HG03521 (cell line): ENCODE measurements around the gene KCTD18.

Source experiments
- ATAC-seq: cut with Tn5 transposase; IDR thresholded peaks from one replicate; pipeline ENCODE4 v1.9.1; 2021; ENCODE audit warnings: mild to moderate bottlenecking, moderate library complexity; ENCODE audit not compliant: unreplicated experiment

Gene KCTD18

GRCh38 chr2:200509612-200510433 lies at the start of gene KCTD18:
Gene KCTD18 (minus strand): TSS chr2:200510068. CDS start chr2:200507016, 3,052 bp downstream.
- ATAC-seq, result peak; percentile 99

DNA sequence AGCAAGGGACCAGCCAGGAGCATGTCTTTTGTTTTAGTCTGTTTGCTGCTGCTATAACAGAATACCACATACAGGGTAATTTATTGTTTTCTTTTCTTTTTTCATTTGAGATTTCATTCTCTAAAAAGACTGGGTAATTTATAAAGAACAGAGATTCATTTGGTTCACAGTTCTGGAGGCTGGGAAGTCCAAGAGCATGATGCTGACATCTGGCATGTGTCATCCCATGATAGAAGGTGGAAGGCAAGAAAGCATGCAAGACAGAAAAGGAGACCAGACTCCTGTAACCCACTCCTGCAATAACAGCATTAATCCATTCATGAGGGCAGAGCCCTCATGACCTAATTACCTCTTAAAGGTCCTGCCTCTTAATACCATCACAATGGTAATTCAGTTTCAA lies 30.9 kb upstream of the KCTD18 start:
- no peak for ATAC-seq

DNA sequence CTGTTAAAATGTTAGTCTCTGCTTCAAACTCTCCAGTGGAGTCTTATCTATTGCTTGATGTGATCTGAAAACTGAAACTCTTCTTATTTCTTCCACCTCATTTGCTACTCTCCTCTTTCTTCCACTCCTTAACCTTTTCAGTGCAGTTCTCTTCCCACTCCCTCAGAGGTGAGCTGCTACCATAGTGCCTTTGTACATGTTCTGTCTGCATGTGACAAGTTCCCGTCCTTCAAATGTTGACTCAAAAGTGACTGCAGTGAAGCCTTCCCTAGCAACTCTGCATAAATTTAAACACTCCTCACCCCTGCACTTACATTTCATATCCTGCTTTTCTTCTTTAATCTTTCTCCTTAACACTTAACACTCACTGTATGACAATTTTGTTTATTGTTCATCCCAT lies 28.3 kb upstream of the KCTD18 start:
- no peak for ATAC-seq

GRCh38 chr2:200534572-200534971 lies 24.7 kb upstream of the KCTD18 start:
- ATAC-seq, result no peak

DNA sequence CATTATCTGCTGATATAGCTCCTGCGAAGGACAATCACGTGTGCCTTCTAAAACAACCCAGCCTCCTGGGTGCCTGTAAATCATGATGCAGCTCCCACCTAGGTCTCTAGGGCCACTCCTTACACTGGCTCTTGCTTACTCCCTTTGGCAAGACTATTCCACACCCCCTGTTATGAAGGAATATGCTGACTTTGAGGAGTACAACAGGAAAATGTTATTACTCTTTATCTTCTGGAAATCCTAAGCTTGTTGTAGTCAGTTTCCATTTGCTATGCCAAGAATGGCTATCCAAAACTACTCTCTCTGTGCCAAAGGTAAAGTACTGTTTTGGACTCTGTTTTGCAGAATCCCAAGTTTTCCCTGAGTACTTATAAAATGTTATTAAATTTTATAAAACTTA lies 23.9 kb upstream of the KCTD18 start:
- no peak for ATAC-seq

DNA sequence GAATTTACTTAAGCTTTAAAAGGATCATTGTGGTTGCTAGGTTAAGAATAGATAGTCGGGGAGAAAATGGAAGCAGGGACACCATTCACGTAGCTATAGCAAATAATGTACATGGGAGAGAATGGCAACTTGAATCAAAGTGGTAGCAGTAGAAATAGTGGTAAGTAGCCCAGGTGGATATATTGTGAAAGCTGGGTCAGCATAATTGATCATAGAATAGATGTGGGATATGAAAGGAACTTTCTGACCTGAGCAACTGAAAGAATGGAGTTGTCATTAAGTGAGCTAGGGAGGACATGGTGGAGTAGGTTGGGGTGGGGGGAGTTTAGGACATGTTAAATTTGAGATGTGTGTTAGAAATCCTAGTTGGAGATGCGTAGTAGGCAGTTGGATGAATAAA lies 18.4 kb upstream of the KCTD18 start:
- no peak for ATAC-seq

- ATAC-seq, result peak; percentile 100
Observed at GRCh38 chr2:200525882-200526651, 16.2 kb upstream of the KCTD18 start, which contains the start of gene SGO2. Gene SGO2 (plus strand): TSS chr2:200526207. CDS start chr2:200532976, 6,769 bp downstream.

DNA sequence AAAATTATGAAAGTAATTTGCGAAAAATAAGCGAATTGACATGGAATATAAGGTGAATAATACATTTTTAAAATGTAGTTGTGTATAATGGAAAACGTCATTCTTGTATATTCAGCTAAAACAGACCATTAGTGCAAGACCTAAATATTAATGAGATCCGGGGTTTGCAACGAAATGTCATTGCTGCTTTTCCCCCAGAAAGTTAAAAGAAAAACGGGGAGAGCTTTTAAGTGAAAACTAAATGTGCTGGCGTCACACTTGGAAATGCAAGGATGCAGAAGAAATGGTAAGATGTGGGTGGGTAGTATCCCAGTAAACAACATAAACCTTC lies 15.6 kb upstream of the KCTD18 start:
- no peak for ATAC-seq

GRCh38 chr2:200525066-200525465 lies 15.2 kb upstream of the KCTD18 start:
- no peak for ATAC-seq

- ATAC-seq, result no peak
Observed at GRCh38 chr2:200523604-200524003, 13.7 kb upstream of the KCTD18 start.

GRCh38 chr2:200523158-200523557 lies 13.3 kb upstream of the KCTD18 start:
- ATAC-seq, result no peak

DNA sequence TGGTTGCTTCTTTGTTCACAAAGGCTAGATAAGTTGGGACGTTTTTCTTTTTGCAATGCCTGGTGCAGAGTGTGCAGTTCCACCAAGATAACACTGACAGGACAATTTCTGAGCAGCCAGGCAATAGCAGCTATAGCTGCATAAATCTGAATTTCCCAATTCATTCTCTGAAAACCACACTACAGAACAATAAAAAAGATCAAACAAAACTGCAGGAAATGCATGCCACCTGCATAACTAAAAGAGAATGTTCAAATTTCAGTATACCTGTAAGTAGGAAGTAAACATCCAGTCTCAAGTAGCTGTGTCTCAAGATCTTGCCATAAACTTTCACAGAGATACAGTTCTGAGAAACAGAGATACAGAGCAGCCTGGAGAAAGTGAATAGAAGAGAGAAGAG lies 5.3 kb upstream of the KCTD18 start:
- ATAC-seq, result no peak

DNA sequence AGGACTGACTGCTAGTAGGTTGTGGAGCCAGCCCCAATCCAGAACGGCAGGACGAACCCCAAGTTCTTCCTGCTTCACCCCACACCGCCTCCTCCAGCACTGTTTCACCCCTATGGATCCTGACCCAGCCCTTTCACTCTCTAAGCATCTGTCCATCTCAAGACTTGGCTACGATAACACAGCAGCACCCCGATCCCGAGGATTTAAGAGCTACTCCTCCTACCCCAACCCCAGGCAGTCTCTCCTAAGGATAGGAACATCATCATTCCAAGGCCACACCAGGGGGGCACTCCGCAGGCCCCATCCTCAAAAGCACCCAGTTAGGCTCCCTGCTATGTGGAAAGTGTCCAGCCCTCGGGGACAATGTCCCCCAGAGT lies 645 bp downstream of the KCTD18 start:
- no peak for ATAC-seq

DNA sequence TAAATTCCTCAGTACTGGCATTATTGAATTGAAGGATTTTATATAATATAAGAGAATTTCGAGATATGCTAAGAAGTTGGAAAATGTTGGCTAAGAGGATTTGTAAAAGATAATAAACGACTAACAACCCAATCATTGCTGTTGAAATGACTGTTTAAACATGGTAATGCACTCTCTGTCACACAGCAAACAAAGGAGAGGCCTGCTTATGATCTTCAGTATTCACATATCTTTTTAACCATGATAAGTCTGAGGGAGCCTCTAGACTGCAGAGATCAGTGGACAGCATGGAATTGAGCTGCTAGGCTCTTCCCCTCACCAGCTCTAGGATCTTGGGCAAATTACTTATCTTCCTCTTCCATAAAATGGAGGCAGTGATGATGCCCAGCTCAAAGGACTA lies 2.7 kb downstream of the KCTD18 start:
- ATAC-seq, result no peak

DNA sequence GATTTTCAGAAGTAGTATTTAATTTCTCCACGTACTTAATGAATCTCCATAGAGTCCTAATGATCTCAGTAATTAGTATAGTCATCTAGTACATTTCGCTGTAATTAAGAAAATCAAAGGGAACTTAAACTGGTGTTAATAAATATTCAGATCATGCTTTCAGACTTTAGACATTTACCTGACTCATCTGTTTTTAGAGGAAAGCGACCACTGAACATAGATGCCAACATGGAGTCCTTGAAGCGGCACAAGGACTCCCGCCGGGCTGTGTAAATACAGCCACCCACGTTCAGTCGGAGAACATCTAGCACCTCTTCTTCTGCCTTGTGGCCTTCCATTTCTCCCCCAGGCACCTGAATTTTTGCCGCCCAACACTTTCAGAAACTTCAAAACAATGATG lies 3.2 kb downstream of the KCTD18 start:
- no peak for ATAC-seq

GRCh38 chr2:200502196-200502595 lies 7.7 kb downstream of the KCTD18 start:
- no peak for ATAC-seq

- no peak for ATAC-seq
Observed at GRCh38 chr2:200498402-200499162, 11.3 kb downstream of the KCTD18 start.

DNA sequence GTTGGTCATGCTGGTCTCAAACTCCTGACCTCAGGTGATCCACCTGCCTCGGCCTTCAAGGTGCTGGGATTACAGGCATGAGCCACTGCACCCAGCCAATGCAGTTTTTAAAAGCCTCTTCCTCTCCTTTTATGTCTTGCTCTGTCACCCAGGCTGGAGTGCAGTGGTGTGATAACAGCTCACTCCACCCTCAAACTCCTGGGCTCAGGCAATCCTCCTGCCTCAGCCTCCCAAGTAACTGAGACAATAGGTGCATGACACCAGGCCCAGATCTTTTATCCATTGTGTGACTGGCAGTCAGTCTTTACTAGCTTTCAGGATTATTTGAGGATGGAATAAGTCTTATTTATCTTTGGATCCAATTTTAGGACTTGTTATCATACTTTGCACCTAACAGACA lies 13.2 kb downstream of the KCTD18 start:
- ATAC-seq, result no peak

- no peak for ATAC-seq
Observed at GRCh38 chr2:200494048-200494447, 15.8 kb downstream of the KCTD18 start.

- ATAC-seq, result no peak
Observed at GRCh38 chr2:200492656-200493055, 17.2 kb downstream of the KCTD18 start.

- ATAC-seq, result no peak
Observed at GRCh38 chr2:200490001-200490400, 19.9 kb downstream of the KCTD18 start.

DNA sequence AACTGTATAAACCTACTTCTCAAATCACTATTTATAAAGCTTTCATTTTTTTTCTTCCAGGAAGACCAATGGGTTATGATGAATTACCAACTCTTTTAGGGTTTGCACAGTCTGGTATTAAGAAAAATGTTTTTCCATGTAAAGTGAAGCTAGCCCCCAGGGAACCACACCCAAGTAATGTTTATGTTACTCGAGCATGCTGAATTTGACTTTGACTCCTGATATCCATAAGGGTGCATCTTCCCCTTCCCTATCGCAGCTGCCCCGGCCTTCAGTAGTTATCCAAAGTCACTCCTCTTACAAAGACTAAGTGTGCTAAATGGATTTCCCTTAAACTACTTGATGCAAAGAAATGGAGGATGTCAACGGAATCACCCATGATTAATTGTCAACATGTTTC lies 21.7 kb downstream of the KCTD18 start:
- no peak for ATAC-seq
